Smooth muscle cell of the brain vasculature (primary cell): ENCODE data around the gene ST8SIA2.

Source experiments
- DNase-seq: peaks from one replicate; pipeline ENCODE4 v3.0.0-alpha.2; 2012; ENCODE audit warnings: low read depth, low spot score

ST8SIA2 gene

GRCh38 chr15:92393071-92393979 lies at the start of gene ST8SIA2:
Gene ST8SIA2, plus strand, starts transcription at chr15:92393881. Its CDS starts 184 bp downstream, at chr15:92394065.
- DNase-seq: no peak

GRCh38 chr15:92343924-92344643 lies 49.6 kb upstream of the ST8SIA2 start:
- no peak for DNase-seq

- DNase-seq: no peak
Measured at GRCh38 chr15:92346063-92346462, 47.6 kb upstream of the ST8SIA2 start.

GRCh38 chr15:92355307-92355706 lies 38.4 kb upstream of the ST8SIA2 start:
- DNase-seq: no peak

GRCh38 chr15:92361321-92362000 lies 32.2 kb upstream of the ST8SIA2 start:
- no peak for DNase-seq

- no peak for DNase-seq
Measured at GRCh38 chr15:92362001-92362350, 31.7 kb upstream of the ST8SIA2 start.

GRCh38 chr15:92365084-92365483 lies 28.6 kb upstream of the ST8SIA2 start:
- no peak for DNase-seq

GRCh38 chr15:92365906-92366305 lies 27.8 kb upstream of the ST8SIA2 start:
- DNase-seq: no peak

- no peak for DNase-seq
Measured at GRCh38 chr15:92366381-92366780, 27.3 kb upstream of the ST8SIA2 start.

GRCh38 chr15:92375057-92375456 lies 18.6 kb upstream of the ST8SIA2 start:
- no peak for DNase-seq

- DNase-seq: no peak
Measured at GRCh38 chr15:92376109-92376508, 17.6 kb upstream of the ST8SIA2 start.

GRCh38 chr15:92377083-92377789 lies 16.4 kb upstream of the ST8SIA2 start:
- DNase-seq: no peak

- no peak for DNase-seq
Measured at GRCh38 chr15:92383519-92384324, 10.0 kb upstream of the ST8SIA2 start.

- DNase-seq: no peak
Measured at GRCh38 chr15:92384381-92384780, 9.3 kb upstream of the ST8SIA2 start.

- no peak for DNase-seq
Measured at GRCh38 chr15:92385096-92385495, 8.6 kb upstream of the ST8SIA2 start.

GRCh38 chr15:92391640-92392039 lies 2.0 kb upstream of the ST8SIA2 start:
- no peak for DNase-seq

GRCh38 chr15:92392462-92392861 lies 1.2 kb upstream of the ST8SIA2 start:
- DNase-seq: no peak

GRCh38 chr15:92393980-92394308 lies 263 bp downstream of the ST8SIA2 start:
- no peak for DNase-seq

- DNase-seq: no peak
Measured at GRCh38 chr15:92394309-92395097, 822 bp downstream of the ST8SIA2 start.

- DNase-seq: no peak
Measured at GRCh38 chr15:92395098-92395635, 1.5 kb downstream of the ST8SIA2 start.
